Right cardiac atrium (tissue), 5 donors: ENCODE data around the gene TCF21. TPM values are rescaled to one million over a fixed set of nuclear protein-coding genes. Genes with fewer than 3 reads are reported as not detected.

Source experiments
- ATAC-seq, 2 donors: fragments of 200-7000 bp; cut with Tn5 transposase; one replicate each; pipeline versions ENCODE4 v1.8.0 to v1.9.1; 2020; ENCODE audit warnings: moderate library complexity in 2 of 2, mild to moderate bottlenecking in 1 of 2
- DNase-seq, 3 donors: peaks; one replicate each; pipeline ENCODE4 v3.0.0-alpha.2; 2020
- H3K27ac ChIP-seq: one replicate; pipeline ENCODE4 v1.5.1; 2013; ENCODE audit warnings: mild to moderate bottlenecking, low read length, control low read depth, moderate library complexity
- H3K27me3 ChIP-seq: one replicate; pipeline ENCODE4 v1.6.1; 2013; ENCODE audit not compliant: control insufficient read depth, insufficient read depth
- H3K4me1 ChIP-seq: one replicate; pipeline ENCODE4 v1.6.1; 2013; ENCODE audit warnings: low read length; ENCODE audit not compliant: control insufficient read depth, insufficient read depth
- H3K4me3 ChIP-seq: one replicate; pipeline ENCODE4 v1.5.1; 2013; ENCODE audit warnings: low read length, control low read depth
- H3K9me3 ChIP-seq: one replicate; pipeline ENCODE4 v1.6.1; 2013; ENCODE audit warnings: low read length; ENCODE audit not compliant: control insufficient read depth
- WGBS: extraction: QIAGEN DNeasy Blood & Tissue Kit; methylation state at CpG from one replicate; pipeline ENCODE4 v1.1.7; 2013; 5-methylcytosine and 5-hydroxymethylcytosine counted together
- intact Hi-C, 4 donors: fragments of 100-400 bp; cut with DNase I; formaldehyde crosslinking; loops; one replicate each; pipeline versions ENCODE4 v1.11.0 to v1.14.0; 2022 to 2023
- long read RNA-seq, 4 donors: library from polyadenylated mRNA; unstranded; transcript quantifications; one replicate each; pipeline ENCODE4 v2.0.0, GENCODE V29; 2020 to 2021
- polyA plus RNA-seq: library from polyadenylated mRNA; stranded (reverse); fragments of 200-250 nt; gene quantifications from one replicate; pipeline ENCODE4 v1.2.3, GENCODE V29; 2013
- total RNA-seq, 4 donors: library from RNA; stranded (reverse); fragmentation: NEBNext Ultra II Directional; extraction: Animal tissue kit (Norgen Biotek cat#: 25700); gene quantifications; one replicate each; pipeline ENCODE4 v1.2.1, GENCODE V29; 2021
- donor health status: healthy with polysubstance abuse.
- donor health status: DM: no; HTN: yes; CAD: no.
- donor health status: DM: no; HTN: no; CAD: no.
- donor health status: DM: no; HTN: yes; CAD: no; lungs with severe emphysema.
- donor health status: DM: yes; HTN: yes; CAD: no.

The TCF21 gene
- total RNA-seq = 10 to 100 TPM in 3 of 4 donors, 1 to 10 TPM in 1; 10.0 to 25.4 (median 12.9) TPM
- 7.9 TPM for polyA plus RNA-seq
- long read RNA-seq, donor 1, full-length matches to known transcripts = 26 of 28 reads
- long read RNA-seq, donor 1, partial matches to known transcripts = 0 of 28 reads
- long read RNA-seq, donor 1, other reads (novel, unspliced or antisense) = 2 of 28 reads
- long read RNA-seq, donor 2, full-length matches to known transcripts = 16 of 17 reads
- long read RNA-seq, donor 2, partial matches to known transcripts = 0 of 17 reads
- long read RNA-seq, donor 2, other reads (novel, unspliced or antisense) = 1 of 17 reads
- long read RNA-seq, donor 3, full-length matches to known transcripts = 41 of 48 reads
- long read RNA-seq, donor 3, partial matches to known transcripts = 6 of 48 reads
- long read RNA-seq, donor 3, other reads (novel, unspliced or antisense) = 1 of 48 reads
- long read RNA-seq, donor 4, full-length matches to known transcripts = 14 of 14 reads
- long read RNA-seq, donor 4, partial matches to known transcripts = 0 of 14 reads
- long read RNA-seq, donor 4, other reads (novel, unspliced or antisense) = 0 of 14 reads

DNA sequence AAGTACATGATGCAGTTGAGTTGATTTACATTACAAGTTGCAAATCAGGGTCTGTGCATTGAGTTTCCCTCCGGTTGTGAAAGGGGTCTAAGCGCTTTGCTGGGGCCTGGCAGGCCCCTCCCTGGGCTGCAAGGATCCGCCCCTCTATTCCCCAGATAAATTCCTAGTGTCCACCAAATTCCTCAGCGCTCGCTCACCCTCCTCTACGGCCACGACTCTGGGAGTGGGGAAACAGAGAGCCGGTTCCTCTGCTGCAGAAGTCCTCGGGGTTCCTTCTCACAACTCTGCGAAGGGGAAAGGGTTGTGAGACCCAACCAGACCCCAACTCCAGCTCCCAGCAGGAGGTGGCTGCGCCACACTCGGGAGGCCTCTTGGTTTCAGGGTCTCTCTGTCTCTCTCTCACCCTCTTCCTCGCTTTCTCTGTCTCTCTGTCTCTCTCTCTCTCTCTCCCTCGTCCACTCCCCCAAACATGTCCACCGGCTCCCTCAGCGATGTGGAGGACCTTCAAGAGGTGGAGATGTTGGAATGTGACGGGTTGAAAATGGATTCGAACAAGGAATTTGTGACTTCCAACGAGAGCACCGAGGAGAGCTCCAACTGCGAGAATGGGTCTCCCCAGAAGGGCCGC lies at the start of gene TCF21:
TCF21 (plus strand) TSS at position 185 of the 628 bp plus-strand sequence; CDS start at position 470, 285 bp downstream.
- Histone ChIP-seq H3K27me3 (no peaks in the 10 kb centered on the region), H3K27ac (peak within 1 kb of the TSS; percentile 72)
- peak; percentile 71 to 86 (median 75) for DNase-seq

DNA sequence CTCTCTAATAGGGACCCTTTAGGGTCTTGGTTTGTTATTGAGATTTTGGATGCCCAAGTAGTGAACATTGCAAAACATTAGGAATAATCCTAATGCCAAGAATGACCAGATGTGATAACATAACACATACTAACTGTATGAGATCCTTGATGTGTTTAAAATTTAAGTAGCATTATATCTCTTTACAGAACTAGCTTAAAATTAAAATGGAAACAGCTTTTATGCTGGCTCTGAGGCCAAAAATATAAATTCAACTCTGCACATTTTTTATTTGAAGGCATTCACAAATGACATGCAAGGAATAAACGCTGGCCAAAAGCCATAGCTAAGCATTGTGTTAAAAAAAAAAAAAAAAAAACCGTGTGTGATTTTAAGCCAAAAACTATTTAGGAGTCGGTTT lies 47.7 kb upstream of the TCF21 start:
- Histone ChIP-seq H3K27ac (no peak overlapping the region), H3K4me1 (no peaks in the 10 kb centered on the region), H3K27me3 (no peaks in the 10 kb centered on the region), H3K9me3 (no peaks in the 10 kb centered on the region), H3K4me3 (no peak overlapping the region)
- DNase-seq = no peak
- WGBS = 42% methylated on average over 3 of the region's 3 CpGs
- intact Hi-C loops = no loop called here
- ATAC-seq = no peak

More for the DNA sequence above, at the start of gene TCF21:
- Histone ChIP-seq H3K4me3 (peak within 1 kb of the TSS; percentile 26), H3K4me1 (no peaks in the 10 kb centered on the region), H3K9me3 (no peaks in the 10 kb centered on the region)
- intact Hi-C loops = loop anchor here in 1 of 4 donors (10.0 kb wide), 1 partner anchor 134 kb away; no protein-coding TSS in a partner anchor
- 9% methylated on average over 22 of the region's 22 CpGs for WGBS
- peak; percentile 91 to 92 for ATAC-seq

DNA sequence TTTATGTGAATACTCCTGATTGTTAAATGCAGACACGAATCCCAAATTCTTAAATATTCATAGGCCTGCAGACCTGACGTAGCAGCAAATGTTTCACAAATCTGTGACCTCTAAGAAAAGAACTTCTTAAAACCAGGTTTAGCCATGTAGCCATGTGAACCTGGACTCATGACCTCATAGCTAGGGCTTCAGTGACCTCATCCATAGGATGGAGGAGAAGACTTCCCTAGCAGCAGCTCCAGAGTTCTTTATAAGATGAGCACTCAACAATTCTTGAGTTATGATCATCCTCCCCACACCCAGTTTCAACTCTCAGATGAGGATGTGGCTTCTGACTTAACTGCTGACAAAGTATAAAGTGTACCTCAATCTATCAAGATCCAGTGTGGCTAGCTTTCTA lies 45.8 kb upstream of the TCF21 start:
- H3K4me1 ChIP-seq = no peaks in the 10 kb centered on the region
- H3K9me3 ChIP-seq = no peaks in the 10 kb centered on the region
- no peak overlapping the region for H3K4me3 ChIP-seq
- H3K27me3 ChIP-seq = no peaks in the 10 kb centered on the region
- no peak overlapping the region for H3K27ac ChIP-seq
- WGBS = 93% methylated on average over 2 of the region's 2 CpGs
- intact Hi-C loops = no loop called here
- no peak for DNase-seq
- ATAC-seq = no peak

DNA sequence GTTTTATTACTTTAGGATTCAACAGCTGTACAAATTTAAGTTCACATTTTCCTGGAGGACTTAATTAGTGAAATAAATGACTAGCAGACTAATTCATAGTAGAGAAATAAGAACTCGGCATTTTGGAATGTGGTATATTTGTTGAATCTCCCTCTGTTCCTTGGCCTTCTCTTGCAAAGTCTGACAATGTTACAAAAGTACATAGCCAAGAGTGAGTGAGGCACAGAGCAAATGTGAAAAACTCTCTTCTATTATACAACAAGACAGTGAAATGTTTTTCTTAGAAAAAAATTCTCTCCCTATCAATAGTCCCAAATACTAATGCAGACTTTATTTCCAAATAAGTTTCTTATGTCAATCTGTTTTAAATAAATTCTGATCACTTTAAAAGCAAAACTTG lies 44.2 kb upstream of the TCF21 start:
- Histone ChIP-seq H3K9me3 (no peaks in the 10 kb centered on the region), H3K4me1 (no peaks in the 10 kb centered on the region), H3K4me3 (no peak overlapping the region), H3K27ac (no peak overlapping the region), H3K27me3 (no peaks in the 10 kb centered on the region)
- ATAC-seq (no peak), DNase-seq (no peak)
- 57% methylated on average over 1 of the region's 1 CpG for WGBS
- intact Hi-C loops = no loop called here

DNA sequence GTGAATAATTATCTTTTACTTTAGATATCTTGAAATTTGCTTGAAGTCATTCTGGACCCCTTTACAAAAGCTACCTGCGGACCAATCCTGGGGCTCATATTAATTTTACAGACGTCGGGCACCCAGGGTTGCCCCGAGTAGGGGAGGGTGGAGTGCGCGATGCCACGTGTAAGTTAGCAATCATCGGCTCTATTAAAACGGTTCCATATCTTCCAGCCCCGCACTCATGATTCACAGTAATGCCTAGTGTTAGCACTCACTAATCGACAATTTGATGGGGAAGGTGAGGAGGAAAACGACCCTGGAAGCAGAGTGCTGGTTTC lies 34.9 kb upstream of the TCF21 start:
- Histone ChIP-seq H3K27me3 (no peaks in the 10 kb centered on the region), H3K27ac (no peak overlapping the region), H3K9me3 (no peaks in the 10 kb centered on the region), H3K4me1 (no peaks in the 10 kb centered on the region), H3K4me3 (peak overlapping the region; percentile 50)
- no peak for DNase-seq
- no peak for ATAC-seq
- intact Hi-C loops = no loop called here
- WGBS = 25% methylated on average over 12 of the region's 12 CpGs

DNA sequence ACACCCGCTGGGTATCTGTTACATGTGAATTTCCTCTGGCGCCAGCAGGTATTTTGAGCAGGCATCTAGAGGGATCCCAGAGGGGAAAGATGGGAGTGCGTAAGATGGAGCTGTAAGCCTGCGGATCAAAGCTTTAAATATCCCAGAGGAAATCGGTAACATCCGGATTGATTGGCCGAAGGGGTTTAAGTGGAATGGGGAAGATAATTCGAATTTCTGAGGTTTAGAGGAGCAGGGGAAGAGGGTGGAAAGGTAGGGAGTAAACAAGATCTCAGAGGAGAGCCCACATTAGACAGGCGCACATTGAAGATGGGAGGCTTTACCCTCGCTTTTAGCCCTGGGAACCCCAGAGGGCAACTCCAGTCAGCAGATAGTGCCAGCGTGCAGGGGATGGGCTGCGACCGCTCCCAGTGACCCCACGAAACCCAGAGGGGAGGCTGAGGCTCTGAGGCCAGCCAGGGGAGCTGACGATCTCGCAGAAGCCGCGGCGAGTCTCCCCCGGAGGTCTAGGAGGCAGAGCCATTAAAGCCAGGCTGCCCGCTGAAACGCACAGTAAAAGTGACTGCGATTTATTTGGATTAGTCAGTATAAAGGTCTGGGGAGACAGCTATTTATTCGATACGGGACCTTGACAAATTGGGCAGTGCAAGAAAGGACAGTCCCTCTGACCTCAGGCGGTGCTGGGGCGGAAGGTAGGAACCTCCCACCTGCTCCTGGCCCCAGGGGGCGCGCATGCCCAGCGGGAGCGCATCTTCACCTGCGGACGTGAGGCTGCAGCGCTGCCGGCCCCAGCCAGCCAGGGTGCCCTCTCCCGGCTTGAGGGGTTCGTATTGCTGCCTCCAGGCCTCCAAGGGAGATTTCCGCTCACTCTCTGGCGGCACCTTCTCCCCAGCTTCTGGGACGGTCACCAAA lies 34.3 kb upstream of the TCF21 start:
- no peaks in the 10 kb centered on the region for H3K9me3 ChIP-seq
- peak overlapping the region; percentile 8 for H3K27ac ChIP-seq
- peak overlapping the region; percentile 50 for H3K4me3 ChIP-seq
- ATAC-seq (peak; percentile 40 to 45), DNase-seq (peak; percentile 20 to 51 (median 46))
- H3K27me3 ChIP-seq = no peaks in the 10 kb centered on the region
- intact Hi-C loops = no loop called here
- 9% methylated on average over 40 of the region's 40 CpGs for WGBS
- no peaks in the 10 kb centered on the region for H3K4me1 ChIP-seq

DNA sequence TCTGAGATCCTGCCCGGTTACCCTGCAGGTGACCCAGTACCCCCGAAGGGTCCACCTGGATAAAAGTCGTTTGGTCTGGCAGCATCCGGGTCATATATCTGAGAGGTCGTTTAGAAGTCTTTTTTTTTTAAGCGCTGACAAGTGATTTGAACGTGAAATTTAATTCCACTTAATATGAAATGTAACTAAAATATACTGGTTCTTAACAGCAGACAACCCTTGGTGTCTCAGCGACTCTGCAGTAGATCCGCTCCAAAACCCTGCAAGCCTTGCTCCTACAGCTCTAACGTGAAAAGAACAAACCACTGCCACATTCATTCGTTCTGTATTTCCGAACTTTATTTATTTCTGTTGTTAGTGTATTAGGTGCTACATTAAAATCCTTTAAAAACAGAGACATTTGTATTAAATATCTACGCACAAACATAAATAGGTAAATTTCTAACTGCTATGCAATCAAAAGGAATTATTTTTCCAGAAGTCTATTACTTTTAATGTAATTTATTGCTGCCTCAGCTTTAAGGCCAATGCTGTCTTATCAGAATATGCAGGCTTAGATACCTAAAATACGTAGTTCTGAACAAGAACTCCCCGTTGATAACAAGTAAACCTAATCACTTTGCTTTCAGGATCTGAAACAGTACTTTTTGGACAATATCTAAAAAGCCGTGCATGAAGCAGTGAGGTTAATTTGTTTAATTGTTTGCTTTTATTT lies 33.5 kb upstream of the TCF21 start:
- peak overlapping the region; percentile 50 for H3K4me3 ChIP-seq
- ATAC-seq (no peak), DNase-seq (no peak)
- no peaks in the 10 kb centered on the region for H3K27me3 ChIP-seq
- intact Hi-C loops = no loop called here
- H3K9me3 ChIP-seq = no peaks in the 10 kb centered on the region
- no peaks in the 10 kb centered on the region for H3K4me1 ChIP-seq
- peak overlapping the region; percentile 8 for H3K27ac ChIP-seq
- 15% methylated on average over 16 of the region's 16 CpGs for WGBS

DNA sequence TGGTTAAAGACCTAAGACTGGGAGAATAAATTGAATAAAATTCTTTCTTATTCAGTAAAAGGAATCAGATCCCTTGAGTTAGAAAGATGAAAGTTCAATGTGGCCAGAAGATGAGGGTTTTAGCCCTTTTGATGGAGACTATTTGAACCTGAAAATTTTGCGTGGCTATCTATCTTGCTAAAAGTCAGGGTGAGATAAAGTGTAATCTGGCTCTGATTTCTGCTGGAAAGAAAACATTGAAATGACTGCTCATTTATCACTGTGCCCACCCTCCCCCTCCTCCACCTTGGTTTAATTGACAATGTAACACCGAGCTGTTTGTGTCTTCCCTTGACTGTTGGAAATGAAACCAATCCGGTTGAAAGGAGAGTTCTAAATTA lies 32.9 kb upstream of the TCF21 start:
- ATAC-seq (no peak), DNase-seq (no peak)
- intact Hi-C loops = no loop called here
- peak overlapping the region; percentile 19 for H3K4me3 ChIP-seq
- no peaks in the 10 kb centered on the region for H3K27me3 ChIP-seq
- no peak overlapping the region for H3K27ac ChIP-seq
- H3K4me1 ChIP-seq = no peaks in the 10 kb centered on the region
- 10% methylated on average over 3 of the region's 3 CpGs for WGBS
- H3K9me3 ChIP-seq = no peaks in the 10 kb centered on the region

DNA sequence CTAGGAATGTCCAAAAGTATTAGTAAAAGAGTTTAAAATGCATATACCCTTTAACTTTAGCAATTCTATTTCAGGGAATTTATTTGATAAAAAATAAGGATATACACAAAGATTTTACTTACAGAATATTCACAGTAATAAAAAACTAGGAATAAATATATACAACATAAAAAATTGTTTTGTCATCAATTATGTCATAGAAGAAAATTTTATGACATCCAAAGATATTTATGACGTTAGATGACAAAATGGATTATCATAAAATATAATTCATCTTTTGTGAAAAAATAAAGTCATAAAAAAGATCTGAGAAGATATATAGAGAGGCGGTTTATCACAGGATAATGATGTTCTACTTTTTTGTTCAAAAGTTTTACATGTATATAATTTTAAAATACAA lies 32.0 kb upstream of the TCF21 start:
- no peak overlapping the region for H3K4me3 ChIP-seq
- ATAC-seq = no peak
- DNase-seq = no peak
- H3K4me1 ChIP-seq = no peaks in the 10 kb centered on the region
- intact Hi-C loops = no loop called here
- no peak overlapping the region for H3K27ac ChIP-seq
- 85% methylated on average over 2 of the region's 2 CpGs for WGBS
- no peaks in the 10 kb centered on the region for H3K27me3 ChIP-seq
- no peaks in the 10 kb centered on the region for H3K9me3 ChIP-seq

DNA sequence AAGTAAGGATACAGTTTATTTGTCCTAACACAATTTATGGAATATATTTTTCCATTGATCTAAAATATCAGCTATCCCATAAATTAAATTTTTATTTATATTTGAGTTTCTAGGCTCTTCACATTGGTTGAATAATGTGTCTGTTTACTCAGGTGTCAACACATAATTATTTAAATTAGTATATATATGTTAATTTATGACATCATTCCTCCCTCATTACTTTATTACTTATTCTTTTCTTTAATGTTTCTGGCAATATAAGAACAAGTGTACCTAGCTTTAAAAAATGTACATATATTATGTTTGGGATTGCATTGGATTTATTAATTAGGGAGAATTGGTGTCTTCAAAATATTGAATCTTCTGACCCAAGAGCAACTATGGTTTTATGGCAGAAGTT lies 31.2 kb upstream of the TCF21 start:
- no peaks in the 10 kb centered on the region for H3K27me3 ChIP-seq
- H3K4me1 ChIP-seq = no peaks in the 10 kb centered on the region
- intact Hi-C loops = no loop called here
- H3K27ac ChIP-seq = no peak overlapping the region
- ATAC-seq (no peak), DNase-seq (no peak)
- H3K9me3 ChIP-seq = no peaks in the 10 kb centered on the region
- H3K4me3 ChIP-seq = no peak overlapping the region
